ENCODE results near the gene SPRYD3. TPM values are rescaled to one million over a fixed set of nuclear protein-coding genes. Genes with fewer than 3 reads are reported as not detected.

SPRYD3 gene
- total RNA-seq, 1 donor from 2014 or later: 28.3 TPM

DNA sequence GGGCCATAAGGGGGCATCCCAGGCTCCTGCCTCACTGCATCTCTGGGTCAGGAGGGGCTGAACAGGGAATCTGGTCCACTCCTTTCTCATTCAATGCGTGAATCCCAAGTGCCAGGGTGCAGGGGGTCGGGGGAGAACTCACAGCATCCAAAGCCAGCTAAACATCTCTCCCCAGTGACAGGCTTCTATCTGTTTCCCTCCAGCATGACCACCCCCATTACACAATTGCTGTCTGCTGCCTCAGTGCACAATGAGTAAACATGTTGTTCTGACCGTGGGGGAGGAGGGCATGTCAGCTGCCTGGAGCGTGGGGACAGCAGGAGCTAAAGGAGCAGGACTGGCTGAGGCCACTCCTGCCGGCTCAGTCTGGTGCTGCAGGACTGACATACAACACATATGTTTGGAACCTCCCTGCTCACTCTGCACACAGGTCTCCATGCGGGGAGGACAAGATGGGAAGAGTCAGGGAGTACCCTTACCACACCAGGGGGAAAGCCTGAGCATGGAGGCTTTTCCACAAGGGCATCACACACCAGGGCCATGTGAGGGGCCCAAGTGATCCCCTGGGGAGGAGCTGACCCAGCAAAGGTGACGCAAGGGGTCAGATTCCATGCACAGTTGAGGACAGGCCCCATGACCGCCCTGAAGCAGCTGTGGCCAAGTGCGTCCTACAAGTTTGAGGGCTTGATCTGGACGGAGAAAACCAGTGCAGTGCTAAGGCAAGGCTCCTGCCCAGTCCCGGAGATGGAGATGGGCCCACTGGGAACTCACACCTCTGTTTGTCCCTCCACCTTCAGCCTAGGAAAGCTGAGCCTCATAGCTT lies 27.9 kb downstream of the SPRYD3 start:
- TF ChIP-seq, protein P1, sequence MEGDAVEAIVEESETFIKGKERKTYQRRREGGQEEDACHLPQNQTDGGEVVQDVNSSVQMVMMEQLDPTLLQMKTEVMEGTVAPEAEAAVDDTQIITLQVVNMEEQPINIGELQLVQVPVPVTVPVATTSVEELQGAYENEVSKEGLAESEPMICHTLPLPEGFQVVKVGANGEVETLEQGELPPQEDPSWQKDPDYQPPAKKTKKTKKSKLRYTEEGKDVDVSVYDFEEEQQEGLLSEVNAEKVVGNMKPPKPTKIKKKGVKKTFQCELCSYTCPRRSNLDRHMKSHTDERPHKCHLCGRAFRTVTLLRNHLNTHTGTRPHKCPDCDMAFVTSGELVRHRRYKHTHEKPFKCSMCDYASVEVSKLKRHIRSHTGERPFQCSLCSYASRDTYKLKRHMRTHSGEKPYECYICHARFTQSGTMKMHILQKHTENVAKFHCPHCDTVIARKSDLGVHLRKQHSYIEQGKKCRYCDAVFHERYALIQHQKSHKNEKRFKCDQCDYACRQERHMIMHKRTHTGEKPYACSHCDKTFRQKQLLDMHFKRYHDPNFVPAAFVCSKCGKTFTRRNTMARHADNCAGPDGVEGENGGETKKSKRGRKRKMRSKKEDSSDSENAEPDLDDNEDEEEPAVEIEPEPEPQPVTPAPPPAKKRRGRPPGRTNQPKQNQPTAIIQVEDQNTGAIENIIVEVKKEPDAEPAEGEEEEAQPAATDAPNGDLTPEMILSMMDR (IDR thresholded peaks at IDR 0.05): peak; percentile 15
- Mint-ChIP-seq H3K9me3 (ENCODE audit: unreplicated experiment) (no peaks in the 10 kb centered on the region), H3K36me3 (ENCODE audit: unreplicated experiment) (peaks cover 3% of the 10 kb centered on the region), H3K27ac (ENCODE audit: unreplicated experiment) (peak overlapping the region; percentile 98), H3K4me3 (ENCODE audit: unreplicated experiment) (peak overlapping the region; percentile 83), H3K4me1 (ENCODE audit: unreplicated experiment) (peaks cover 72% of the 10 kb centered on the region), H3K27me3 (ENCODE audit: unreplicated experiment) (no peaks in the 10 kb centered on the region)
- peak; percentile 85 for DNase-seq (ENCODE audit: extremely low spot score, unreplicated experiment)

DNA sequence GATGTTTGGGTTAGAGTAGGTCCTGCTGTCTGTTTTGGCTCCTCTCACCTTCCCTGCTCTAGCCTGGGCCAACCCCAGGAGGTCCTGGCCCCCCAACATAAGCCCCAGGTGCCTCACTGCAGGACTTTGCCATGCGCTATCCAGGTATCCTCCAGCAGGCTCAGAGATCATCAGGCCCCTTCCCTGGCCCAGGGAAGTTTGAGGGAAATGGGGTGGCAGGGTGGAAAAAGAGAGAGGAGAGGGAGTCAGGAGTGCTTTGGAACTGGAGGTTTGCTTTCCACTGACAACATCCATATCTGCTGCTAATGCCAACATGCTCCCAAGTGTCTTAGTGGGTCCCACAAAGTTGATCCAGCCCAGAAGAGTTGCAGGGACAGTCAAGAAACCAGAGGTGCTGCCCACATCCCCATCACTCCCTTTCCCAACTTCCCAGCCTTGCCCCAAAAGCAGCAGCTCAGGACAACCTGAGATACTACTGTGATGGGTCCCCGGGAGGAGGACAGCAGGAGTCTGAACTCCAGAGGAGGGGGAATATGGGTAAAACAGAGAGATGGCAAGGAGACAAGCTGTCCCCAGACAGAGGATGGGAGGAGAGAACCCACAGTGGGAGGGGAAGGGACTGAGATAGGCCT lies 28.6 kb downstream of the SPRYD3 start:
- Mint-ChIP-seq H3K27me3 (ENCODE audit: unreplicated experiment) (no peaks in the 10 kb centered on the region), H3K4me1 (ENCODE audit: unreplicated experiment) (peaks cover 78% of the 10 kb centered on the region), H3K4me3 (ENCODE audit: unreplicated experiment) (peak overlapping the region; percentile 83)

DNA sequence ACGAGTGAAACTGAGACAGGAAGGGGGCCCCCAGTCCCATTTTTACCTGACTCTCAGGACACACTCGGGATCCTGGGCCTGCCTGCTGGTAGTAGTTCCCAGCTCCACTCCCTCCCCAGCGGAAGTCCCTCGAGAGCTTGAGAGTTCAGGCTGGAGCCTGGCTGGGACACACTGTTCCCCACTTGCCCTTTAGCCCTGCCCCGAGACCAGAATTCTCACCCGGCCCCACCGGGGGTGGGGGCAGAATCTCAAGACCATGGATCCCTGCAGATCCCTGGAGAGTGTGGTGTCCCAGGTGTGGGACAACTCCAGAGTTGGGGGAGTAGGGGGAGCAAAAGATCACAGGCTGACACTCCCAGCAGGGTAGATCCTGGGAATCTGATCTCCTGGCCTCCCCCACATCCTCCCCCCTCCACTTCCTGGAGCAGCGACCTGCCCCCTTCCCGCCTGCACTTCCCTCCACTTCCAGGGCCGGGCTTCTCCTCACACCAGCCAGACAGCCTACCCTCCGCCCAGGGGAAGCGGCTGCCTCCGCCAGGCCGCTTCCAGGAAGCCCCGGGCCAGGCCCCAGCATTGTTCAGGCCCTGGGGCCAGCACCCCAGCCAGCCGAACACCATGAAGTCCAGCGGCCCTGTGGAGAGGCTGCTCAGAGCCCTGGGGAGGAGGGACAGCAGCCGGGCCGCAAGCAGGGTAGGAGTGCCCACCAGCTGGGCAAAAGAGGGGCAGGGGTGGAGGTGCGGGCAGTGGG lies 29.4 kb downstream of the SPRYD3 start, which contains the start of gene TNS2:
TSS of gene TNS2 (plus strand) at position 495 of the 748 bp plus-strand sequence. CDS start at position 616, 121 bp downstream.
- Mint-ChIP-seq H3K36me3 (ENCODE audit: unreplicated experiment) (no peaks in the 10 kb centered on the region), H3K4me3 (ENCODE audit: unreplicated experiment) (peak within 1 kb of the TSS; percentile 83), H3K27ac (ENCODE audit: unreplicated experiment) (peak within 1 kb of the TSS; percentile 98), H3K4me1 (ENCODE audit: unreplicated experiment) (peaks cover 84% of the 10 kb centered on the region), H3K9me3 (ENCODE audit: unreplicated experiment) (no peaks in the 10 kb centered on the region), H3K27me3 (ENCODE audit: unreplicated experiment) (no peaks in the 10 kb centered on the region)
- peak; percentile 83 for DNase-seq (ENCODE audit: extremely low spot score, unreplicated experiment)
- TF ChIP-seq, protein P1 (IDR thresholded peaks at IDR 0.05): no peak

More for the DNA sequence above, 28.6 kb downstream of the SPRYD3 start:
- Mint-ChIP-seq H3K27ac (ENCODE audit: unreplicated experiment) (peak overlapping the region; percentile 98), H3K36me3 (ENCODE audit: unreplicated experiment) (peaks cover 2% of the 10 kb centered on the region), H3K9me3 (ENCODE audit: unreplicated experiment) (no peaks in the 10 kb centered on the region)
- TF ChIP-seq, protein P1 (IDR thresholded peaks at IDR 0.05): no peak
- DNase-seq (ENCODE audit: extremely low spot score, unreplicated experiment): no peak

DNA sequence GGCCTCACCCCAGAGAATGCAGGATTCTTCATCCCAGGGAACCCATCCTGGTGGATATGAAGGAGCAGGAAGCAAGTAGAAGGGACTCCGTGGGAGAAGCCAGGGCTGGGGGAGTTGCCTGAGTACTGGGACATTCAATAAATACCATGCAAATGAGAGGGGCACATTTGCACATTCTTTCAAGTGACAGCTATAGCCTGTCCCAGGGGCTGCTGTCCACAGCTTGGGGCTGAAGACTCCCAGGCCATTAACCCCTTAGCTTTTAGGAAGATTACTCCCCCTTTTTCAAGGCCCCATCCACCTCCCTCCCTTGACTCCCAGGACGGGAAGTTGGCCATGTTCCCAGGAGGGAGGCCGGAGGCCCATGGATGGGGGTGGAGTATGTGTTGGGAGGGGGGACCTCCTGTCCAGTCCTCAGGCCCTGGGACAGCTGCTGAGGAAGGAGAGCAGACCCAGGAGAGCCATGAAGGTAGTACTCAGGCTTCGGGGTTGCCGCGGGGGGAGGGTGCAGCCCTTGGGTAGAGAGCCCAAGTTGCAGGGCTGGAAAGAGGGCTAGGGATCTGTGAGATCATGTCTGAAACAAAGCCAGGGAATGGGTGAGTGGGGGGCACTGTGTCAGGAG lies 30.3 kb downstream of the SPRYD3 start:
- H3K9me3 Mint-ChIP-seq (ENCODE audit: unreplicated experiment): no peaks in the 10 kb centered on the region
- no peaks in the 10 kb centered on the region for H3K27me3 Mint-ChIP-seq (ENCODE audit: unreplicated experiment)
- TF ChIP-seq, protein P1 (IDR thresholded peaks at IDR 0.05): no peak
- peak overlapping the region; percentile 83 for H3K4me3 Mint-ChIP-seq (ENCODE audit: unreplicated experiment)
- H3K4me1 Mint-ChIP-seq (ENCODE audit: unreplicated experiment): peaks cover 88% of the 10 kb centered on the region
- no peaks in the 10 kb centered on the region for H3K36me3 Mint-ChIP-seq (ENCODE audit: unreplicated experiment)
- peak; percentile 87 for DNase-seq (ENCODE audit: extremely low spot score, unreplicated experiment)
- H3K27ac Mint-ChIP-seq (ENCODE audit: unreplicated experiment): peak overlapping the region; percentile 98

Measured in osteocyte (in vitro differentiated cells).